K562 (cell line): ENCODE data around the gene SEC23A.
"Not testable (repeated sequence)": the region's sequence is repeated elsewhere in the genome, so short reads cannot be mapped to it uniquely, and the experiment has no call there.

ENCODE experiments used
- CHCHD3 ChIP-seq: fragments of 250-450 bp; sonication (Bioruptor Pico); IDR thresholded peaks from 2 replicates; pipeline ENCODE4 v2.1.2; 2022; ENCODE audit warnings: mild to moderate bottlenecking
- CHD2 ChIP-seq: IDR thresholded peaks from 2 replicates; pipeline ENCODE4 v1.6.1; 2011; ENCODE audit warnings: low read depth, low read length
- MBD1 ChIP-seq: fragments of 250-450 bp; sonication (Bioruptor Pico); IDR thresholded peaks from 2 replicates; pipeline ENCODE4 v1.8.0; 2022; ENCODE audit warnings: inconsistent platforms
- SIN3A ChIP-seq, 2 experiments: fragments of 150-350 bp in 1 of 2; IDR thresholded peaks; 2 replicates each; pipeline ENCODE4 v1.6.1; 2011 to 2016; ENCODE audit warnings: borderline replicate concordance in 2 of 2, low read depth in 2 of 2, low read length in 2 of 2, mild to moderate bottlenecking in 2 of 2, moderate library complexity in 2 of 2; ENCODE audit not compliant: control insufficient read depth in 1 of 2
- ZNF274 ChIP-seq: IDR thresholded peaks from 2 replicates; pipeline ENCODE4 v1.6.1; 2011; ENCODE audit warnings: low read depth, mild to moderate bottlenecking, low read length, moderate library complexity, borderline replicate concordance

- not testable (repeated sequence) for TF ChIP-seq ZNF274; CHCHD3 (CRISPR knock-in tag); SIN3A (IDR thresholded peaks at IDR 0.05; ENCODE audit: borderline replicate concordance in 2 of 2, control insufficient read depth in 1 of 2, low read depth in 2 of 2, low read length in 2 of 2); CHD2; MBD1 (CRISPR knock-in tag)
These were observed 57.1 kb downstream of the SEC23A start for GRCh38 chr14:39045889-39046288.
